ENCODE results near the gene CCDC63.

Gene CCDC63

GRCh38 chr12:110906083-110906482 is 59.3 kb downstream of the CCDC63 start:
- no peak for TF ChIP-seq JUND (IDR thresholded peaks at IDR 0.05; ENCODE audit: low read depth)
- in situ Hi-C loops (cut with HindIII; ENCODE audit: low pct_unique_long_range_greater_than_20kb, low sequenced_read_pairs): no loop called here
- DNase-seq (ENCODE audit: low read depth in 1 of 2, low spot score in 1 of 2): peak in 1 of 2 experiments; percentile 23

DNA sequence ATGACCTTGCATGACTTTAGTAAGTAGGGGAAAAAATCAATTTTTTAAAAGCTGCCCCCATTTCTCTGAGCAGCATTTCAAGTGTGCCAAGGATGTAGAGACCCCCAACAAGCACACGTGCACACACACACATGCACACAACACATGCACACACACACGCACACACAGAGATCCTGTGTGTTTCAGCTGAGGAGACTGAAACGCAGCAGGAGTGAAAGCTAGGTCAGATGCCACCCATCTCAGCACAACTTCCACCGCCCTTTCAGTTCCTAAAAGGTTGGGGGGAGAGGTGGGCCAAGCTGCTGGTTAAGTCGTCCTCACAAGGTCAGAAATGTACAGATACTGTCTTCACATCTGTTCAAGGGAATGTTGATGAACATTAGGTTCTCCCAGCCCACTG is 59.7 kb downstream of the CCDC63 start:
- in situ Hi-C loops (cut with HindIII; ENCODE audit: low pct_unique_long_range_greater_than_20kb, low sequenced_read_pairs): no loop called here
- no peak for TF ChIP-seq JUND (IDR thresholded peaks at IDR 0.05; ENCODE audit: low read depth)
- DNase-seq (ENCODE audit: low read depth in 1 of 2, low spot score in 1 of 2): no peak

GRCh38 chr12:110906985-110907384 is 60.2 kb downstream of the CCDC63 start:
- in situ Hi-C loops (cut with HindIII; ENCODE audit: low pct_unique_long_range_greater_than_20kb, low sequenced_read_pairs): no loop called here
- DNase-seq (ENCODE audit: low read depth in 1 of 2, low spot score in 1 of 2): no peak
- no peak for TF ChIP-seq JUND (IDR thresholded peaks at IDR 0.05; ENCODE audit: low read depth)

DNA sequence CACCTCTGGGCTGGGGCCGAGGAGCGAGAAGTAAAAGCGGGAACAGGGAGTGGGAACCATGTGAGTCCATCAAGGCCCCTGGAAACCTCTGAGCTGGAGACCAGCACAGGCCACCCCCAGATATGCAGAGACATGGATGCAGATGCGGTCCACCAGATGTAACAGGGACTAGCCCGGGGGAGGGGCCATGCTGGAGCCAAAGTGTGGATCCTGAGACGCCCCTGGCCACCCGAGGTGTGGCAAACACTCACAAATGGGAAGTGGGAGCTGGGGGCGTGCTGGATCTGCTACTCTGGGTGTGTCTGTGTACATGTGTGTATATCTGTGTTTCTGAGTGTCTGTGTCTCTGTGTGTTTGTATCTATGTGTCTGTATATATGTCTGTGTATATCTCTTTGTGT is 60.8 kb downstream of the CCDC63 start:
- TF ChIP-seq JUND (IDR thresholded peaks at IDR 0.05; ENCODE audit: low read depth): no peak
- no peak for DNase-seq (ENCODE audit: low read depth in 1 of 2, low spot score in 1 of 2)
- in situ Hi-C loops (cut with HindIII; ENCODE audit: low pct_unique_long_range_greater_than_20kb, low sequenced_read_pairs): no loop called here

GRCh38 chr12:110908377-110909152 is 61.8 kb downstream of the CCDC63 start:
- TF ChIP-seq JUND (IDR thresholded peaks at IDR 0.05; ENCODE audit: low read depth): no peak
- in situ Hi-C loops (cut with HindIII; ENCODE audit: low pct_unique_long_range_greater_than_20kb, low sequenced_read_pairs): no loop called here
- DNase-seq (ENCODE audit: low read depth in 1 of 2, low spot score in 1 of 2): no peak

DNA sequence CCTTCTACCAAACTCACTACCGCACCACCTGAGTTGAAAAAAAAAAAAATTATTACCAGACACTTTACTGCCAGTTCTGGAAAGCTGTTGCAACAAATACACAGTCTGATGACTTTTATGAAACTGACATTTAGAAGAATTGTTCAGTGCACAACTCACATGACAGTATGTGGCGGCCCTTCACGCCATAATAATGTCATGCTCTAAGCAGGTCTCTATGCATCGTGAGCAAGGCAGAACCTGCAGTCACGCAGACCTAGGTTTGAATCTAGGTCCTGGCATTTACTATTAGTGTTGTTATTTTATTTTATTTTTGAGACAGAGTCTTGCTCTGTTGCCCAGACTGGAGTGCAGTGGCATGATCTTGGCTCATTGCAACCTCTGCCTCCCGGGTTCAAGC is 65.5 kb downstream of the CCDC63 start:
- TF ChIP-seq JUND (IDR thresholded peaks at IDR 0.05; ENCODE audit: low read depth): no peak
- in situ Hi-C loops (cut with HindIII; ENCODE audit: low pct_unique_long_range_greater_than_20kb, low sequenced_read_pairs): no loop called here
- no peak for DNase-seq (ENCODE audit: low read depth in 1 of 2, low spot score in 1 of 2)

- no peak for TF ChIP-seq JUND (IDR thresholded peaks at IDR 0.05; ENCODE audit: low read depth)
- in situ Hi-C loops (cut with HindIII; ENCODE audit: low pct_unique_long_range_greater_than_20kb, low sequenced_read_pairs): no loop called here
- DNase-seq (ENCODE audit: low read depth in 1 of 2, low spot score in 1 of 2): no peak
Measured at GRCh38 chr12:110913119-110914056, 66.6 kb downstream of the CCDC63 start.

DNA sequence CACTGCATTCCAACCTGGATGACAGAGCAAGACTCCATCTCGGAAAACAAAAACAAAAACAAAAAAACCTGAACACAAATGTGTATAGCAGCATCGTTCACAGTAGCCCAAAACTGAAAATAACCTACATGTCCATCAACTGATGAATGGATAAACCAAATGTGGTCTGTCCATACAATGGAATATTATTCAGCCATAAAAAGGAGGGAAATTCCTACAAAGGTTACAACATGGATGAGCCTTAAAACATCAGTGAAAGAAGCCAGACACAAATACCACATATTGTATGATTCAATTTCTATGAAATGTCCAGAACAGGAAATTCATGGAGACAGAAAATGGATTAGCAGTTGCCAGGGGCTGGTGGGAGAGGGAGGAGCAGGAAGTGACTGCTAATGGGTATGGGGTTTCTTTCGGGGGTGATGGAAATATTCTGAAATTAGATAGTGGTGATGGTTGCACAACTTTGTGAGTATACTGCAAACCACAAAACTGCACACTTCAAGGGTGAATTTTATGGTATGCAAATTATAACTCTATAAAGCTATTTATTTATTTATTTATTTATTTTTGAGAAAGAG is 69.6 kb downstream of the CCDC63 start:
- TF ChIP-seq JUND (IDR thresholded peaks at IDR 0.05; ENCODE audit: low read depth): no peak
- DNase-seq (ENCODE audit: low read depth in 1 of 2, low spot score in 1 of 2): no peak
- in situ Hi-C loops (cut with HindIII; ENCODE audit: low pct_unique_long_range_greater_than_20kb, low sequenced_read_pairs): no loop called here

DNA sequence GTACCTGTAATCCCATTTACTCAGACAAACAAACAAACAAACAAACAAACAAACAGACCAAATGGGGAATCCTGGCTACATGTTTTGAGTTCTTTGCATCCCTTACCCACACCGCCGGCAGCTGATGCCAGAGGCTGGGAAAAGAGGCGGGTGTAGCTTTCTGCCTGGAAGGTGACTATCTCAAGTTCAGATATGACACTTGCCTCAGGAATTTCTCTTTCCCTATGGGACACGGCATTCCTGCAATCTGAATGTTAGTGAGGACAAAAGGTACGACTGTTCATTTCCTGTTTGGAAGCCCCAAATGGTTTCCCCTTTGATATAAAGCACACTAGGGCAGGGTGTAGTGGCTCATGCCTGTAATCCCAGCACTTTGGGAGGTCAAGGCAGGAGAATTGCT is 70.7 kb downstream of the CCDC63 start:
- in situ Hi-C loops (cut with HindIII; ENCODE audit: low pct_unique_long_range_greater_than_20kb, low sequenced_read_pairs): no loop called here
- DNase-seq (ENCODE audit: low read depth in 1 of 2, low spot score in 1 of 2): no peak
- no peak for TF ChIP-seq JUND (IDR thresholded peaks at IDR 0.05; ENCODE audit: low read depth)

GRCh38 chr12:110917961-110918360 is 71.2 kb downstream of the CCDC63 start:
- no peak for DNase-seq (ENCODE audit: low read depth in 1 of 2, low spot score in 1 of 2)
- no peak for TF ChIP-seq JUND (IDR thresholded peaks at IDR 0.05; ENCODE audit: low read depth)
- in situ Hi-C loops (cut with HindIII; ENCODE audit: low pct_unique_long_range_greater_than_20kb, low sequenced_read_pairs): no loop called here

DNA sequence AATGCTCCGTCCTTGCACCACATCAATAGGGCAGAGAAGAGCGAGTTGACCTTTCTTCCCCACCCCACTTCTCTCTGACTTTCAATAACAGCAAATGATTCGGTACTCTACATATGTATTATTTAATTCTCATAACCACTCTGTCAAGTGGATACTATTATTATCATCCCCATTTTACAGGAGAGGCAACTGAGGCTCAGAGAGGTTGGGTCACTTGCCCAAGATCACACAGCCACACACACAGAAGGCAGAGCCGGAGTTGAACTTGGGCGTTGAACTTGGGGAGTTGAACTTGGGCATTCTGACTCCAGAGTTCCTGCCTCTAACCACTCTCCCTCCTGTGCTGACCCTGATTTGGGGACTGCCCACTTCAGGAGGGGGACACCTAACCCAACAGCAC is 72.9 kb downstream of the CCDC63 start:
- no peak for DNase-seq (ENCODE audit: low read depth in 1 of 2, low spot score in 1 of 2)
- in situ Hi-C loops (cut with HindIII; ENCODE audit: low pct_unique_long_range_greater_than_20kb, low sequenced_read_pairs): no loop called here
- TF ChIP-seq JUND (IDR thresholded peaks at IDR 0.05; ENCODE audit: low read depth): no peak

- TF ChIP-seq JUND (IDR thresholded peaks at IDR 0.05; ENCODE audit: low read depth): no peak
- in situ Hi-C loops (cut with HindIII; ENCODE audit: low pct_unique_long_range_greater_than_20kb, low sequenced_read_pairs): no loop called here
- DNase-seq (ENCODE audit: low read depth in 1 of 2, low spot score in 1 of 2): no peak
Measured at GRCh38 chr12:110920324-110920910, 73.6 kb downstream of the CCDC63 start, which contains the start of gene MYL2. Gene MYL2, minus strand, starts transcription at chr12:110920579. Its CDS starts 50 bp downstream, at chr12:110920529.
